Cardiac septum (tissue), 1 donor: Measurements from ENCODE around the gene ADGRG1. TPM values are rescaled to one million over a fixed set of nuclear protein-coding genes. Genes with fewer than 3 reads are reported as not detected.

Experiments
- DNase-seq: peaks from one replicate; pipeline ENCODE4 v3.0.0-alpha.2; 2020; ENCODE audit warnings: low spot score
- intact Hi-C: fragments of 100-400 bp; cut with DNase I; formaldehyde crosslinking; loops from one replicate; pipeline ENCODE4 v1.14.0; 2022
- total RNA-seq: library from RNA; stranded (reverse); fragmentation: NEBNext Ultra II Directional; extraction: Animal tissue kit (Norgen Biotek cat#: 25700); gene quantifications from one replicate; pipeline ENCODE4 v1.2.1, GENCODE V29; 2021
- donor health status: DM: no; HTN: no; CAD: no.

Gene ADGRG1
- total RNA-seq, 1 donor from 2014 or later = 15.9 TPM

DNA sequence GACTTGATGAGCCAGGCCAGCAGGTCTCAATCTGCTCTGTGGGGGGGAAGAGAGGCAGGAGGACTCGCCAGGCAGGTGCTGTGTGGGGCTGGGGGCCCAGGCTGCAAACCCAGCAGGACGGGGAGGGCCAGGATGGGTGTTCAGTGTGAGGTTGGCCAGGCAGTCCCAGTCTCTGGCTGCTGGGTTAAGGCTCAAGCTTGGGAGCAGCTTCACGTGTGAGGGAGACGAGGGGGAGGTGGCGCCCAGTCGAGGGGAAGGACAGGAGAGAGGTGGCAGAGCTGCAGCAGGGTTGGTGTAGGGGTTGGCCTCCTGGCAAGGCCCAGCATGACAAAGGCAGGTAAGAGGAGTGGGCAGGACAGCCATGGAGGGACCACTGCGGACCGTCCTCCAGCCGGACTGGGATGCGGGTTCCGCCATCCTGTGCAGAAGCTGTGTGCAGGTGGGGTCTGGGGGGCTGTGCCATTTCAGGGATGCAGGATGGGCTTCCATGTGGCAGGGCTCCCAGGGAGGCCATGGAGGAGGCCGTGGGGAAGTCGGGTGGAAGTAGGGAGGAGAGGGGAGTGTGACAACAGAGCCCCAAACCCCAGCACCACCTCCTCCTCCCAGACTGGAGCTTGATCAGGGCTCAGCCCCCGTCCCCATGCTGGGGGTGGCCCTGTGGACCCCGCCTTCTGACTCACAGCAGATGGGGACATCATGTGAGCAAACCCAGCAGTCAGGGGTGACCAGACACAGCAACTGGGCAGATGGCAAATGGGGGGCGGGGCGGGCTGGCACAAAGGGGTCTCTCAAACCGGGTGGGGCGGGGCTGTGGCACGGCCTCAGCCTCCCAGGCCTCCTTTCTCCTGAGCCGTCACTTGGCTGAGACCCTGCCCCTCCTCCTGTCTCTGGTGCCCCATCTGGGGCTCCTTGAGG lies 2.8 kb downstream of the ADGRG1 start:
- no peak for DNase-seq

DNA sequence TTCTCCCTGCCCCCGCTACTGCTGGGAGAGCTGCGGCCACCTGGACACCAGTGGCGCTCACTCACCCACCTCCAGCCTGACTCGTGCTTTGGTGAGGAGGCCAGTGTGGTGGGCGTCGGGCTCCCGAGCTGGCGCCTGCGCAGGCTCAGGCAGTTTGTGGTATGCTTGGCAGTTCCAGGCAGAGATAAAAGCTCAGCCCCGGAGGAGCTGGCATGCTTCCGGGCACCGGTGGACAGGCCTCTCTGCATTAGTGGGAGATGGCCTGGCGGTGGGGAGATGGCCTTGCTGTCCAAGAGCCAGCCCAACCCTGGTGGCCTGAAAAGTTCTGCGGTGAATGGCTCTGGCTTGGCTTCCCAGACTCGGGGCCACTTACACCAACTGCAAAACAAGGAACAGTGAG lies 4.1 kb downstream of the ADGRG1 start:
- intact Hi-C loops = no loop called here
- no peak for DNase-seq

More for the DNA sequence above, 2.8 kb downstream of the ADGRG1 start:
- intact Hi-C loops = no loop called here

DNA sequence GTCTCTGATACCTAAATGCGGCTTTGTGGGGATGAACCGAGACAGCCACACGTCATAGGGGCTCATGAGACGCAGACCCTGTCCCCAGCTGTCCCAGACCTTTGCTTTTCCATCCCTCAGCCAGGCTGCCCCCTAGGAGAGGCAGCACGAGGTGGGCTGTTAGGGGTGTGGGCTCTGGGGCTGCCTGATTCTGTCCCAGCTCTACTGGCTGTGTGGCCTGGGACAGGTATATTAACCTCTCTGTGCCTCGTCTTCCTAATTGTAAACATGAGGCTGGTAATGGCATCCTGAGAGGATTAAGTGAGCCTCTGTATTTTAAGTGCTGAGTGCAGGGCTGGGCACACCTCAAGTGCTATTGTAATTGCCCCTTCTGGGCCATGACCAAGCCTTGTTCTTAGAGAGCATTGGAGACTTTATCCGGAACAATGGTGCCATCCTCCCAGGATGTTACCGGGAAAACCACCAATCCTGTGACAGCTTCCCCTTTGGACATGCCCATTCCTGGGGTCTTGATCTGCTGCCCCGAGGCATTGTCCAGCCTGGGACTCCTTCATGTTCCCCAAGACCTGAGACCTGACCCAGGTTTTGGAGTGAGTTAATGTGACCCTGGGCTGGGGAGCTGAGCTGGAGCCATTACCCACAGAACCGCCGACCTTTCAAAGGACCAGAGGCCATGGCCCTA lies 5.1 kb downstream of the ADGRG1 start:
- intact Hi-C loops = no loop called here
- no peak for DNase-seq

DNA sequence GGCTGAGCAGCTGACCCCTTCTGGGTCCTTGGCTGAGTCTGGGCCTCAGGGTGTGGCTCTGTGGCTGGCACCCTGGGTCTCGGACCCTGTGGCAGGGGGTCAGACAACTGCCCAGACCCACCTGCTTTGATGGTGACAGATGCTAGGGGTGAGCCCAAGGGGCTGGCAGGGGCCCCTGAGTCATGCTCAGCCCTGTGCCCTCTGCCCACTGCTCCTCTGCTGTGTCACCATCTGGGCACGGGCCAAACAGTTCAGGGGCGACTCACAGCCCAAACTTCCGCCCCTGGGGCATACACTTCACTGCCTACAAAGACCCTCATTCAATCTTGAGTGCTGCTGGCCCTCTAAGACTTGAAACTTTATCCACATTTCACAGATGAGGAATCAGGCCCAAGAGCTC lies 5.7 kb downstream of the ADGRG1 start:
- DNase-seq = no peak
- intact Hi-C loops = no loop called here

DNA sequence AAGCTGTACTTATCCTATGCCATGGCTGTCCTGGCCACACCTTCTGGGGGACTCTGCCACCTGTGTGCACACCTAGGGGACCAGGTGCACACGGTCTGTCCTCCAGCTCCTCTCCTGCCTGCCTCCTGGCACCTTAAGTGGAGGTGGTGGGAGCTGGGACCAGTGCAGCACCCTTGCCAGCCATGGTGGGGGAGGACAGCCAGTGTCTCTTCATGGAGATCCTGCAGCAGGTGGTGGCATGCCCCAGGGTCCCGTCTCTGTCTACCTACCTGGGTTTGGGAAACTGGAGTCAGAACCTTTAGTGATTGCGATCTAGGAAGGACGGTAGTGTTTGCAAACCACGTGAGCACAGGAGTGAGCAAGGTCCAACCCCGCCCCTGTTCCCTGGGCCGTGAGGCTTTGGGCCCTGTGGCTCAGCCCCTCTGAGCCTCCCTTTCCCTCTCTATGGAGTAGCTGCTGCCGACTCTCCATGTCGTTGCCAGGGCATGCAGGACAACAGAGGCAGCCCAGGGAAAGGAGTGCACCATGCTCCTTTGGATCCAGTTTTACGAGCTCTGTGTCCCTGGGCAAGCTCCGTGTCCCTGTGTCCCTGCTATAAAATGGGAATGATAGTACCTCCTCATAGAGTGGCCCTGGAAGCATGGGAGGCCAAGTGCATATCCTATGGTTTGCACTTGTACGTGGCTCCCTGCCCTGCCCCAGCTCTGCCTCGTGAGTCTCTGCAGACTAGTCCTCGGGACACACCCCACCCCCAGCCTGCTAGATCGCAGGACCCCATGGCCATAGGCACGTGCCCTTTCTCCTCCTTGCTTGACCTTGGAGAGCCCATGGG lies 7.1 kb downstream of the ADGRG1 start:
- no peak for DNase-seq

DNA sequence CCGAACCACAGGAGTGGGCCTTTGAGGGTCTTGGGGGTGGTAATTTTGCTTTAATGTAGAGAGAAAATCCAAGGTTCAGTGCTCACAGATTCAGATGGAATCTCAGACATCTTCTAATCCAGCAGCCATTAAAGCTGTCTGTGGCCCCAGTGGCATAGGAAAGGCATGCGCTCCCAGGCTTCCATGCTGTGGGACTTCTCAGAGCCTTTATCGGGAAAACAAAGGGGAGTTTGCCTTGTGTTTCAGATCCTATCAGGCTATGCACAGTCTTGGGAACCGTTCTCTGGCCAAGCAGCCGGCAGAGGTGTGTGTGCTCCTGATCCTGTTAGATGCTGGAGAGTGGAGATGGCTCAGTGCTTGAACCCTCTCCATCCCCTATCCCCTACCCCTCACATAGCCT lies 7.8 kb downstream of the ADGRG1 start:
- intact Hi-C loops = no loop called here
- DNase-seq = no peak

More for the DNA sequence above, 7.1 kb downstream of the ADGRG1 start:
- intact Hi-C loops = no loop called here

DNA sequence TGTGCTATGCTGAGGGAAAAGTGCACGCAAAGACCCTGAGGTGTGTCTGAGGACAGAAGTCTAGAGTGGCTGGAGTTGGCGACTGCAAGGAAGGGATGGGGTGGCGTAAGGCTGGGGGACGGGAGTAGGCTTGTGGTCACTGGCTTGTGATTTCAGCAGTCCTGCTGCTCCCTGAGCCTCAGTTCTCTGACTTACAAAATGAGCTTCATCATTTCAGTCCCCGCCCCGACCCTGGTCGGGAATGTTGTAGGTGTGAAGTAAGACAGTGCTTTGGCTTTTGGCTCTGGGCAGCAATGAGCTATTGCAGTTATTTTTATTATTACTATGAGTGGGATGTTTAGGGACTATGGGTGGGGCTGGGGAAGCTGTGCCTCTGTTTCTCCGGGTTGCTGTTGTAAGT lies 8.6 kb downstream of the ADGRG1 start:
- DNase-seq = no peak

DNA sequence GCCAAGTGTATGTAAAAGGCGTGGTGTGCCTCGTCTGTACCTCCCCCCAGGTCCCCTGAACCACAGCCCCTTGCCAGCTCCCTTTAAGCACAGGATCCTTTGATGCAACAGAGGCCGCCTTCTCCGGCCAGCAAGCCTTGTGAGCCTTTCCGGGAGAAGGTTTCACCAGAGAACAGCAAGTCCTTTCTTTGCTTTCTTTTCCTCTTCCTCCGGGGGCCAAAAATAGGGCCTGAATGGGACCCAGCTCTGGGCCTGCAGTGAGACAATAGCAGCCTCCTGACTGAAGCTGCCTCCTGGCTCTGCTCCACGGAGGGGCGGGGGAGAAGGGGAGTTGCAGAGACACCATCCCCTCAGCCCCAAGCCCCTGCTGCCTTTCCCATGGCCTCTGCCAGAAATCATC lies 9.0 kb downstream of the ADGRG1 start:
- intact Hi-C loops = no loop called here
- peak; percentile 82 for DNase-seq

More for the DNA sequence above, 8.6 kb downstream of the ADGRG1 start:
- intact Hi-C loops = no loop called here

DNA sequence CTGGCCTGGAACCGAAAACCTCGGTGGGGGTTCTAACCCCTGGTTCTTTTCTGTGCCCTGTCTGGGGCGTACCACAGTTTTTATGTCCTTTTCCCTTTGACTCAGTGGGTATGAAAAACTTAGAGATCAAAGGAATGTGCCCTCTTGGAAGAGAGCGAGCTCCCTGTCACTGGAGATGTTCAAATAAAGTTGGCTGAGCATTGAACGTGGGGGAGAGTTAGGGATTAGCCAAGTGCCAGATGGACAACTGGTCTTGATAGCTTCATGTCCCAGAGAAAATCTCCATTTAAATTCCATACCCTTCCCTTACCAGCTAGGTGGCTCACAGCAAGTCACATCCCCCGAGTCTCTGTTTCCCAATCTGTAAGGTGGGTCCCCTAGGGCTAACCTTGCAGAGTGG lies 9.5 kb downstream of the ADGRG1 start:
- no peak for DNase-seq
- intact Hi-C loops = no loop called here

DNA sequence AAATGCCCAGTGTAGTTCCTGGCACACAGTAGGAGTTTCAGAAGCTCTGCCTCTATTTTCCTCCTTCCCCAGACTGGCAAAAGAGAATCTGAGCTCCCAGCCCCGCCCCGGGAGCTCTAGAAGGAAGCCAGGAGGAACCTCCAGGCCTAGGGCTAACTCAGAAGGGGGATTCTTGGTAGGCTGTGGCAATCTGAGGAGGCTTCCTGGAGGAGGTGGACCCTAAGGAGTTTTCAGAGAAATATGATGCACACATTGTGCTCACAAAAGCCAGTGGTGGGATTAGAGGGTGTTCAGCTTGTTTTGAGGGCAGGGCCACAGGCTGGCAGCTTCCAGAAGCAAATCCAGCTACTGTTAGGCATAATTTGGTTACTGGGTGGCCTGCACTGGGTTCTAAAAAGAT lies 10.0 kb downstream of the ADGRG1 start:
- intact Hi-C loops = no loop called here

DNA sequence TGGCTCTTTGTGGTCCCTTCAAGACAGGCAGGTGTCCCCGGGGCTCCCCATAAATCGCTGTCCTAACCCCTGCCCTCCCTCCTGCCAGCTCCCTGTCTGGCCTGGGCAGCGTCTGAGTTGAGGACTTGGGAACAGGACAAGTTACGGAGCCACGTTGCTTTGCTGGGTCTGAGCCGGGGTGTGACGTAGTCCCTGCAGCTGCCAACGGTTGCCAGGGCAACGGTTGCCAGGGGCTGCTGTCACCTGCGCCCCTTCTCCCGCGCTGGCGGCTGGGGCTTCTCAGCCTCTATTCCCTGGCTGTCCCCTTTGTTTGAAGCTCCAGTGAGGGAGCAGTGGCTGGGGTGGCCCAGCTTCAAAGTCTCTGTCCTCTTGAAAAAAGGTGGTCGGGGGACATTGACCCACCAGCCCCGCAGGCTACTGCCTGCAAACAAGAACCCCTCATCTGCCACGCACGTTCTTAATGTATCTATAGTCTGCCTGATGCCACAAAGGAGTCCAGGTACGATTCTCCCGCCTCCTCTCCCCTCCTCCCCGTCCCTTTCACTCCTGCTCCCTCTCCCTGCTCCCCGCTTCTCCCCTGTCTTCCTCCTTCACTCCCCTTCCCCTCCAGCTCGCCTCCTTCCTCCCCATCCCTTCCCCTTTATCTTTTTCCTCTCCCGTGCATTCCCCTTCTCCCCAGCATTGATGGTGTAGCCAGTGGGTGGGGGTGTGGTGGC lies 10.9 kb downstream of the ADGRG1 start:
- no peak for DNase-seq
- intact Hi-C loops = no loop called here

More for the DNA sequence above, 10.0 kb downstream of the ADGRG1 start:
- DNase-seq = no peak

DNA sequence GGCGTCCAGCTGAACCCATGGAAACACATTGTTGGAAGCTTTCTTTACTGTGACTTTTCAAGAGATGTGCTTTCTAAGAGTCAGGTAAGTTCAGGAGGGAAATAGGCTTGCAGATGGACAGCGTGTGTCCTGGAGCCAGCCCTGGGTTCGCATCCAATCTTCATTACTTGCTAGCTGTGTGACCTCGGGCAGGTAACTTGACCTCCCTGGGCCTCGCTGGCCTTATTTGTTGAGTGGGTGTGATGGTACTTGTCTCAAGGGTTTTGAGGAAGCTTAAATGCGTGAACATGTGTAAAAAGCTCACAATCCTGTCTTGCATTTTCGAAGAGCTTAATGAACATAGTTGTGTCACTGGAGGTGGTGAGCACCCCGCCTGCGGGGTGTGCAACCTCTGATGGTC lies 11.8 kb downstream of the ADGRG1 start:
- DNase-seq = no peak
- intact Hi-C loops = no loop called here

DNA sequence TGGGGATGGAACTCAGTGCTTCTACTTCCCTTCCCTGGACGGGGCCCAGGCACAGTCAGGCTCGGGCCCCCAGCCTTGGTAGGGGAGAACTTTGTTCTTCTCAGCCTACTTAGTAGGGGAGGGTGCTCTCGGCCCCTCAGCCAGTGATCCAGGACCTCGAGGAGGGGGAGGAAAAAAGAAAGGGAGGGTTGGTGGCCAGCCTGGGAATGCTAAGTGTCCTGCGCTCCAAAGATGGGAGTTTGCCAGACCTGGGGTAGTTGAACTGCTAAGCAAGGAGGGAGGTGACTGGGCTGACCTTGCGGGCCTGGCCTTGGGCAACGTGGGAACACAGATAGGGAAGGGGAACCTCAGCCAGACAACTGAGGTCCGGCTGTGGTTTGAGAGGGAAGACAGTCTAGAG lies 12.2 kb downstream of the ADGRG1 start:
- intact Hi-C loops = no loop called here
- no peak for DNase-seq

DNA sequence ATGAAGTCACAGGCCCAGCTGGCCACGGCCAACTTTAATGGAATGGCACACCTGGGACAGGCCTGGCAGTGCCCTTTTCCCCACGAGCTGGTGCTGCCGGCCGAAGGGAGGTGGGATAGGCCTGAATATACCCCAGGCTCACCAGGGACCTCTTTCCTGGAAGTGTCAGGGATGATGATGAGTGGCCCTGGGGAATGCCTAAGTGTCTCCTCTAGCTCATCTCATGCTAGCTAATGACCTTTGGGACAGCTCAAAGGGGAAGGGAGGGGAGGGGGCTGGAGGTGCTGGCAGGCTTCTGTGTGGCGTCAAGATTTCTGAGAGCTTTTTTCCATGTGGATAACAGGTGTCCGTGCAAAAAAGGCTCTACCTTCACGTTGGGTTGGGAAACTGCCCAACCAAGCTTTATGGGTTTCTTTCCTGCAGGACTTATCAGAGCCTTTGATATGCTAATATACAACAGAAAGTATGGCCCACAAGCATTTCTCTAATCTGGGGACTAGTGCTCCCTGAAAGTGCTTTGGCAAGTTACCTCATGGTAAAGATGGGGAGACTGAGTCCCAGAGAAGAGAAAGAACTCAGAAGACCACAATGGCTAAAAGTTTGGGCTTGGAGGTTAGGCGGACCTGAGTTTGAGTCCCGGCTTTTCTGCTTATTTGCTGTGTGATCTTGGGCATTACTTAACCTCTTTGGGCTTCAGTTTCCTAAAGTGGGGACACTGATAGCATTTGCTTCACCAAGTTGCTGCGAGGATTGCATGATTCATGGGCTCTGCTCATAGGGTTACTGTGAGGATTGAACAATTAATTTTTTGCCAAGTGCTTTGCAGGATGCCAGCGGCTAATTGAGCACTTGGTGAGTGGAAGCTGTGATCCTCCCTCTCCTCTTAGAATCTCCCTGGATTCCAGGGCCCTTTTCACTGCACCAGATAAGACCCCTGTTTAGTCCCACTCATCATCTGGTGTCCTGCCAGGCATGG lies 14.0 kb downstream of the ADGRG1 start:
- no peak for DNase-seq
- intact Hi-C loops = no loop called here

DNA sequence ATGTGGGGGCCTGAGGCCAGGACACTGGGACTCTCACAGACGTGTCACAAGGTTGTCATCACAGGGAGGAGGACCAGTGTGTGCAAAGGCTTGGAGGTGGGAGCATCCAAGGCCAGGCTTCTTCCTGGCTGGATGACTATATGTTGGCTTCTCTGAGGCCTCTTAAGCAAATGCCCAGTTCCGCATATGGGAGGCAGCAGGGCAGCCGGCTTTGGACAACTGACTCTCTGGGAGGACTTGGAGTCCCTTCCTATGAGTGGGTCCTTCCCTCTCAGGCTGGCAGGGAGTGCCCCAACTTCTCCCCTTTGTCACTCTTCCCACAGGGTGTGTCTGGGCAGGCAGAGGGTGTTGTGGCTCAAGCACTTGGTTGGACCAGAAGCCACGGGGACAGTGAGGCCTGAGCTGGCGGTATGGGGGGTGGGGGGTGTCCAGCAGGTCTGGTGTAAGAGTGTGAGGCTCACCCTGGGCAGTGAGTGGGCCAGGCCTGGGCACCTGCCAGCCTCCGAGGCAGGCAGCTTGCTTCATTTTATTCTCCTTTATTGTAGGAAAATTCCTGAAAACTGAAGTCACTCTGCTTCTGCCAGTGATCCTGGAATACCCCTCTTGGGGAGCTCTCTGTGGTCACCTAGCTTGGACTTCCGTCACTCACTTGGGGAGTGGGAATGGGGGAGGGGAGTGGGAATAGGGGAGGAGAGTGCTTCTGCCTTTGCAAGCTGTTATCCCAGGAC lies 14.9 kb downstream of the ADGRG1 start:
- DNase-seq = no peak
- intact Hi-C loops = no loop called here

DNA sequence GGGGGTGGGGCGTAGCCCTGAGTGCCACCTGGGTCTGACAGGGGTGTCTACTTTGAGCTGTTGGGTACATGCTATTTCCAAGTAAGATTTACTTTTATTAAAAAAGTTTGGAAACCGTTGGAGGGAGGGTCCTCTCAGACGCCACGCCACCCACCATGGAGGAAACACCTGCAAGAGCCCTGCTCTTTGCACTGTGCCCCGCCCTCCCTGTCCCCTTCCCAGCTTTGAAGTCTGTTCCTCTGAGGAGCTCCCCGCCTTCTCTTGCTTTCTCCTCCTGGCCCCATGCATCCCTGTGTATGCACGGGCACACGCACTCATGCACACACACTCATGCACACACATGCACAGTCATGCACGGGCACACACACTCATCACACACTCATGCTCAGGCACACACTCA lies 15.5 kb downstream of the ADGRG1 start:
- intact Hi-C loops = no loop called here
- no peak for DNase-seq

DNA sequence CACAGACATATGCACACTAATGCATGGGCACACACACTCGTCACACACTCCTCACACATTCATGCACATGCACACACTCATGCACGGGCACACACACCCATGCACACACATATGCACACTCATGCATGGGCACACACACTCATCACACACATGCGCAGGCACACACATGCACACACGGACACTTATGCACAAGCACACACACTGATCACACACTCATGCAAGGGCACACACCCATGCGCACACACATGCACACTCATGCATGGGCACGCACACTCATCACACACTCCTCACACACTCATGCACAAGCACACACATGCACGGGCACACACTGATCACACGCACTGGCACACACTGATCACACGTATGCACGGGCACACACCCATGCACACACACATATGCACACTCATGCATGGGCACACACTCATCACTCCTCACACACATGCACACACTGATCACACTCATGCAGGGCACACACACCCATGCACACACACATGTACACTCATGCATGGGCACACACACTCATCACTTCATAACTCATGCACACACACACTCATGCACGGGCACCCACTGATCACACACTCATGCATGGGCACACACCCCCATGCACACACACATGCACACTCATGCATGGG lies 16.1 kb downstream of the ADGRG1 start:
- intact Hi-C loops = no loop called here
- no peak for DNase-seq
